B cell (primary cell): ENCODE measurements around the gene LMX1B. TPM values are rescaled to one million over a fixed set of nuclear protein-coding genes. Genes with fewer than 3 reads are reported as not detected.

Experiments used
- ATAC-seq: fragments of 200-7000 bp; cut with Tn5 transposase; one replicate; pipeline ENCODE4 v1.10.0; 2021; ENCODE audit warnings: low read depth, mild to moderate bottlenecking, moderate number of reproducible peaks, moderate library complexity
- CTCF ChIA-PET: fragments of 350-600 bp; sonication (Branson Sonifier 250); formaldehyde crosslinking; loops from one replicate; lab custom pipeline; 2021; ENCODE audit warnings: antibody characterized with exemption, inconsistent platforms; lab: Charles Lee
- POLR2A ChIA-PET: fragments of 350-600 bp; sonication (Branson Sonifier 250); formaldehyde crosslinking; loops from one replicate; lab custom pipeline; 2021; ENCODE audit warnings: antibody characterized with exemption; lab: Charles Lee
- DNase-seq: peaks from one replicate; pipeline ENCODE4 v3.0.0; 2013
- H2AFZ ChIP-seq: 2 replicates; pipeline ENCODE4 v1.6.1; 2012; ENCODE audit warnings: mild to moderate bottlenecking, low read depth, low read length; ENCODE audit not compliant: insufficient read depth, poor library complexity, severe bottlenecking
- H3K27ac ChIP-seq, 2 donors: 1 replicate in 1 of 2; 2 replicates in 1 of 2; pipeline ENCODE4 v1.5.1; 2012 to 2013; ENCODE audit warnings: low read length in 2 of 2, mild to moderate bottlenecking in 2 of 2, moderate library complexity in 1 of 2
- H3K27me3 ChIP-seq, 4 experiments: fragments of 200-600 bp in 1 of 4; sonication (generic) in 1 of 4; replicated peaks in 1 of 4; 1 replicate in 2 of 4; 2 replicates in 2 of 4; pipeline versions ENCODE4 v1.6.1 to v1.7.0; 2013 to 2016; ENCODE audit warnings: low read length in 3 of 4, mild to moderate bottlenecking in 2 of 4, mixed read lengths in 1 of 4, moderate library complexity in 1 of 4; ENCODE audit not compliant: insufficient read depth in 4 of 4, control insufficient read depth in 3 of 4; ENCODE audit errors: control extremely low read depth in 1 of 4
- H3K36me3 ChIP-seq, 2 experiments: replicated peaks in 1 of 2; 1 replicate in 1 of 2; 2 replicates in 1 of 2; pipeline versions ENCODE4 v1.6.1 to v1.7.1; 2013; ENCODE audit warnings: low read length in 1 of 2; ENCODE audit not compliant: insufficient read depth in 2 of 2, control insufficient read depth in 1 of 2; ENCODE audit errors: control extremely low read depth in 1 of 2, extremely low read depth in 1 of 2
- H3K4me1 ChIP-seq, 2 donors: fragments of 200-600 bp in 1 of 2; sonication (generic) in 1 of 2; 1 replicate in 1 of 2; 2 replicates in 1 of 2; pipeline versions ENCODE4 v1.5.1 to v1.6.1; 2013 to 2017; ENCODE audit warnings: low read length in 2 of 2; ENCODE audit not compliant: control insufficient read depth in 2 of 2, insufficient read depth in 2 of 2
- H3K4me2 ChIP-seq: replicated peaks from 2 replicates; pipeline ENCODE3; 2012; ENCODE audit warnings: mild to moderate bottlenecking, low read depth, low read length; ENCODE audit not compliant: poor library complexity, severe bottlenecking
- H3K4me3 ChIP-seq, 5 experiments: fragments of 200-600 bp in 1 of 5; sonication (generic) in 1 of 5; 1 replicate in 3 of 5; 2 replicates in 2 of 5; pipeline versions ENCODE4 v1.5.1 to v1.7.0; 2011 to 2016; ENCODE audit warnings: low read length in 4 of 5, mild to moderate bottlenecking in 4 of 5, low read depth in 2 of 5, control low read depth in 1 of 5, moderate library complexity in 1 of 5; ENCODE audit not compliant: insufficient read depth in 1 of 5; ENCODE audit errors: control extremely low read depth in 1 of 5, extremely low read depth in 1 of 5
- H3K79me2 ChIP-seq: fragments of 200-600 bp; sonication (generic); one replicate; pipeline ENCODE4 v1.6.0; 2016; ENCODE audit warnings: low read length; ENCODE audit not compliant: control insufficient read depth, insufficient read depth
- H3K9ac ChIP-seq: fragments of 200-600 bp; sonication (generic); 2 replicates; pipeline ENCODE4 v1.6.1; 2017; ENCODE audit warnings: mild to moderate bottlenecking, low read length, moderate library complexity
- H3K9me3 ChIP-seq, 3 donors: one replicate each; pipeline versions ENCODE4 v1.6.1 to v1.7.1; 2013; ENCODE audit warnings: low read length in 2 of 3; ENCODE audit not compliant: control insufficient read depth in 2 of 3, insufficient read depth in 1 of 3; ENCODE audit errors: control extremely low read depth in 1 of 3
- H4K20me1 ChIP-seq: 2 replicates; pipeline ENCODE4 v1.6.0; 2012; ENCODE audit warnings: mild to moderate bottlenecking, low read length; ENCODE audit not compliant: insufficient read depth, control insufficient read depth, poor library complexity, severe bottlenecking
- H3K27ac Mint-ChIP-seq: one replicate; pipeline ENCODE4 v1.8.0; 2021; ENCODE audit warnings: mixed read lengths
- H3K27me3 Mint-ChIP-seq: one replicate; pipeline ENCODE4 v1.8.0; 2021; ENCODE audit warnings: mixed read lengths
- H3K4me1 Mint-ChIP-seq: one replicate; pipeline ENCODE4 v1.8.0; 2021; ENCODE audit warnings: mixed read lengths
- H3K4me3 Mint-ChIP-seq: one replicate; pipeline ENCODE4 v1.8.0; 2021; ENCODE audit warnings: mixed read lengths
- H3K9me3 Mint-ChIP-seq: one replicate; pipeline ENCODE4 v1.8.0; 2022; ENCODE audit warnings: mixed read lengths; ENCODE audit not compliant: insufficient read depth
- CTCF ChIP-seq: fragments of 200-600 bp; IDR thresholded peaks from one replicate; pipeline ENCODE4 v1.8.0; 2022; ENCODE audit warnings: antibody characterized with exemption, mild to moderate bottlenecking
- EZH2 ChIP-seq: IDR thresholded peaks from 2 replicates; pipeline ENCODE4 v1.6.1; 2012; ENCODE audit warnings: borderline replicate concordance, low read depth, mild to moderate bottlenecking, moderate library complexity, low read length; ENCODE audit not compliant: insufficient read depth, poor library complexity, severe bottlenecking
- WGBS: methylation state at CpG from one replicate; pipeline ENCODE4 v1.1.5; 2013; ENCODE audit warnings: missing lambda C conversion rate; ENCODE audit not compliant: insufficient coverage; 5-methylcytosine and 5-hydroxymethylcytosine counted together
- intact Hi-C: fragments of 100-400 bp; cut with micrococcal nuclease; formaldehyde crosslinking; loops from one replicate; pipeline ENCODE4 v1.10.0; 2022
- polyA plus RNA-seq: library from polyadenylated mRNA; depleted of rRNA; stranded (reverse); fragments of >200 nt; gene quantifications from 2 replicates; pipeline ENCODE4 v1.2.3, GENCODE V29; 2012
- total RNA-seq, 2 donors: library from RNA; stranded (reverse); fragments of 120-200 nt in 1 of 2; gene quantifications; 1 replicate in 1 of 2; 2 replicates in 1 of 2; pipeline versions ENCODE4 v1.2.3 to v1.2.4, GENCODE V29; 2013 to 2022

Gene LMX1B
- total and polyA plus RNA-seq, 2 donors (not counting 1 experiment from before 2014, with no cell fraction given) = not detected

- Histone ChIP-seq H3K79me2 (no peaks in the 10 kb centered on the region), H3K27me3 (peaks cover 0 to 18% (median 2%) of the 10 kb centered on the region in 4 experiments), H3K4me2 (no peak overlapping the region), H3K4me1 (no peaks in the 10 kb centered on the region), H2AFZ (no peak overlapping the region), H3K4me3 (no peak overlapping the region), H4K20me1 (no peaks in the 10 kb centered on the region), H3K36me3 (no peaks in the 10 kb centered on the region), H3K27ac (no peak overlapping the region), H3K9ac (no peak overlapping the region), H3K9me3 (no peaks in the 10 kb centered on the region)
- TF ChIP-seq CTCF (no peak), EZH2 (no peak)
- H3K4me3 Mint-ChIP-seq = no peak overlapping the region
- ChIA-PET POLR2A (no interaction called here), CTCF (no interaction called here)
- intact Hi-C loops = no loop called here
- ATAC-seq (no peak), DNase-seq (no peak)
- no peaks in the 10 kb centered on the region for H3K9me3 Mint-ChIP-seq
- peaks cover 18% of the 10 kb centered on the region for H3K27me3 Mint-ChIP-seq
- 80% methylated on average over 11 of the region's 11 CpGs for WGBS
- no peak overlapping the region for H3K27ac Mint-ChIP-seq
- no peaks in the 10 kb centered on the region for H3K4me1 Mint-ChIP-seq
These were observed 80.7 kb downstream of the LMX1B start for GRCh38 chr9:126694206-126695081.

- ChIA-PET POLR2A (no interaction called here), CTCF (no interaction called here)
- Histone ChIP-seq H3K4me1 (no peaks in the 10 kb centered on the region), H4K20me1 (no peaks in the 10 kb centered on the region), H2AFZ (no peak overlapping the region), H3K27ac (no peak overlapping the region), H3K4me2 (no peak overlapping the region), H3K36me3 (no peaks in the 10 kb centered on the region), H3K9ac (no peak overlapping the region), H3K79me2 (no peaks in the 10 kb centered on the region), H3K9me3 (no peaks in the 10 kb centered on the region), H3K27me3 (peaks cover 0 to 14% (median 0%) of the 10 kb centered on the region in 4 experiments), H3K4me3 (no peak overlapping the region)
- peaks cover 12% of the 10 kb centered on the region for H3K27me3 Mint-ChIP-seq
- no peaks in the 10 kb centered on the region for H3K9me3 Mint-ChIP-seq
- TF ChIP-seq EZH2 (no peak), CTCF (no peak)
- no peak overlapping the region for H3K4me3 Mint-ChIP-seq
- no peak for ATAC-seq
- 81% methylated on average over 14 of the region's 14 CpGs for WGBS
- no peak overlapping the region for H3K27ac Mint-ChIP-seq
- intact Hi-C loops = no loop called here
- DNase-seq = no peak
- H3K4me1 Mint-ChIP-seq = no peaks in the 10 kb centered on the region
These were observed 81.5 kb downstream of the LMX1B start for GRCh38 chr9:126695186-126695585.
